ENCODE results near the gene HBZ. TPM values are rescaled to one million over a fixed set of nuclear protein-coding genes. Genes with fewer than 3 reads are reported as not detected.

The HBZ gene
- total RNA-seq, 1 donor from 2014 or later: not detected

DNA sequence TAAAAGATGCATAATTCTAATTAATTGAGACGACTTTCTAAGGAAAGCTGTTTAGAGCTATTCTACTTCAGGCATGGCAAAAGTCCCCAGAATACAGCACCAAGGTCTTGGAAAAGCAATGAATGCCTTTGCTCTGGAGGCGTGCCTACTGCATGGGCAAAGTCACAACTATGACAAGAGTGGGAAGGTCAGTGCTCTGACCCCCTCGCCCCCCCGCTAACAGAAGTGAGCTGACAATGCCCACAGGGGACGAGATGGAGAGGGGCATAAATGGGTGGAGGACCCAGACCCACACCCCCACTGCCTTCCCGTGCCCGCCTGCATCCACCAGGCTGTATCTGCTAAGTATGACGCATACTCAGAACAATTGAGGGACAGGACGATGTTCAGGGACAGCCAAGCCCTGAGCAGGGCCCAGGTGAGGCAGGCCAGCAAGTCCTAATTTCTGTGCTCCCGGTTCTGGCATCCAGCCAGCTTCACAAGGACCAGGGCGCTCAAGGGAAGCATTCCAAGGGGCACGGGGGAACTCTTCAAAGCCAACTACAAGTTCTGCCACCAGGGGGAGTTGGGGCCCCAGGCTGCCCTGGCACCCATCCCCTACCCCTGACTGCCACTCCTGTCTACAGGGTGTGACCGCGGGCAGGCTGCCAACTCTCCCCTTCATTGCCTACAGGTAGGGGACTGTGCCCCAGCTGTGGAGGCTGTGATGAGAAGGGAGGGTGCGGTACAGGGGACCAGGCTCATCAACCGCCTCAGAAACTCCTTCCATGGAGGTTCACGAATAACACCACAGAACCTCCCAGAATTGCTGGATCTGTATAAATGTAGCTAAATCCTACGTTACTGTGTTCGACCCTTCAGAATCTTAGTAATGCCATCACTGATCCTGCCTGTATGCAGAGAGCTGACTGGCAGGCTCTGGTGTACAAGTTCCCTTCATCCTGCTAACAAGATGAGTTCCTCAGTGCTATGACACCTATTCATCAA lies 34.8 kb upstream of the HBZ start:
- intact Hi-C loops (cut with micrococcal nuclease): loop anchor here (1.0 kb wide), 2 partner anchors 64 to 245 kb away; no protein-coding TSS in a partner anchor
- Mint-ChIP-seq H3K4me1 (peaks cover 3% of the 10 kb centered on the region), H3K9me3 (no peaks in the 10 kb centered on the region), H3K27ac (no peak overlapping the region), H3K36me3 (ENCODE audit: low read depth) (peaks cover 36% of the 10 kb centered on the region), H3K4me3 (no peak overlapping the region), H3K27me3 (no peaks in the 10 kb centered on the region)
- DNase-seq: peak; percentile 46
- TF ChIP-seq, protein P1, sequence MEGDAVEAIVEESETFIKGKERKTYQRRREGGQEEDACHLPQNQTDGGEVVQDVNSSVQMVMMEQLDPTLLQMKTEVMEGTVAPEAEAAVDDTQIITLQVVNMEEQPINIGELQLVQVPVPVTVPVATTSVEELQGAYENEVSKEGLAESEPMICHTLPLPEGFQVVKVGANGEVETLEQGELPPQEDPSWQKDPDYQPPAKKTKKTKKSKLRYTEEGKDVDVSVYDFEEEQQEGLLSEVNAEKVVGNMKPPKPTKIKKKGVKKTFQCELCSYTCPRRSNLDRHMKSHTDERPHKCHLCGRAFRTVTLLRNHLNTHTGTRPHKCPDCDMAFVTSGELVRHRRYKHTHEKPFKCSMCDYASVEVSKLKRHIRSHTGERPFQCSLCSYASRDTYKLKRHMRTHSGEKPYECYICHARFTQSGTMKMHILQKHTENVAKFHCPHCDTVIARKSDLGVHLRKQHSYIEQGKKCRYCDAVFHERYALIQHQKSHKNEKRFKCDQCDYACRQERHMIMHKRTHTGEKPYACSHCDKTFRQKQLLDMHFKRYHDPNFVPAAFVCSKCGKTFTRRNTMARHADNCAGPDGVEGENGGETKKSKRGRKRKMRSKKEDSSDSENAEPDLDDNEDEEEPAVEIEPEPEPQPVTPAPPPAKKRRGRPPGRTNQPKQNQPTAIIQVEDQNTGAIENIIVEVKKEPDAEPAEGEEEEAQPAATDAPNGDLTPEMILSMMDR (IDR thresholded peaks at IDR 0.05): no peak
- peak; percentile 93 for ATAC-seq (ENCODE audit: low read depth)
- ChIA-PET POLR2A (no interaction called here), CTCF (interaction anchor here (0.7 to 4.0 kb wide), 8 partner anchors 11 to 244 kb away, joined by 3 to 18 read pairs (median 4); partner anchors contain the start of genes FAM234A and NPRL3)

DNA sequence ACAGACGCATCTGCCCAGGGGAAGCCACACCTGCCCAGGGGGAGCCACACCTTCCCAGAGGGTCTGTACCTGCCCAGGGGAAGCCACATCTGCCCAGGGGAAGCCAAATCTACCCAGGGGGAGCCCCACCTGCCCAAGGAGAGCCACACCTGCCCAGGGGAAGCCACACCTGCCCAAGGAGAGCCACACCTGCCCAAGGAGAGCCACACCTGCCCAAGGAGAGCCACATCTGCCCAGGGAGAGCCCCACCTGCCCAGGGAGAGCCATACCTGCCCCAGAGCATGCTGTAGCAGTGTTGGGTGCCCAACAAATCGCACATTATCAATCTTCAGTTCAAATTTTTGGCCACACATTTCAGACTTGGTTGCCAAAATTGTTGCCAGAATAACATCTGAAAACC lies 33.6 kb upstream of the HBZ start:
- Mint-ChIP-seq H3K9me3 (no peaks in the 10 kb centered on the region), H3K27me3 (no peaks in the 10 kb centered on the region), H3K4me3 (no peak overlapping the region), H3K27ac (no peak overlapping the region), H3K4me1 (peaks cover 3% of the 10 kb centered on the region), H3K36me3 (ENCODE audit: low read depth) (peaks cover 37% of the 10 kb centered on the region)
- CTCF ChIA-PET: interaction anchor here (1.2 to 4.0 kb wide), 5 partner anchors 12 to 243 kb away, joined by 3 to 18 read pairs (median 5); partner anchors contain the start of gene NPRL3
- TF ChIP-seq, protein P1 (IDR thresholded peaks at IDR 0.05): no peak
- no peak for DNase-seq
- intact Hi-C loops (cut with micrococcal nuclease): loop anchor here (1.0 kb wide), 1 partner anchor 62 kb away; no protein-coding TSS in a partner anchor
- no peak for ATAC-seq (ENCODE audit: low read depth)
- POLR2A ChIA-PET: interaction anchor here (0.6 kb wide), 1 partner anchor 65 kb away, joined by 4 read pairs; no protein-coding TSS in a partner anchor

DNA sequence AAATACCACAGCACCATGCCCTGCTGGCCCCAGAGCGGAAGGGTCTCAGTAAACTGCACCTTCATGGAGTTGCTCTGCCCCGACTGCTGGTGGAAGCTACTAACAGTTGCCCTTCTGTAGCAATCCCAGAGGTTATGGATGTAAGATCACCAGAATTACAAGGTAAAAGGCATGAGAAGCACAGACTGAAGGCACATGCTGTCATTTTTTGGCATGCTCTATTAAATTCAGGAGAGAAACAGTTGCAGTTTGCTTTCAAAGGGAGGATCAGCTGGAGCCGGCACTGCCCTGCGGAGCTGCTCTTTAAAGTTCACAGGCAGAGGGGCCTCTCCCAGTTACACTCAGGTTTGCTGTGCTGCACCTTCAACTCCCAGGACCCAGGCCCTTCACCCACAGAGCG lies 33.1 kb upstream of the HBZ start:
- ATAC-seq (ENCODE audit: low read depth): no peak
- H3K9me3 Mint-ChIP-seq: no peaks in the 10 kb centered on the region
- TF ChIP-seq, protein P1 (IDR thresholded peaks at IDR 0.05): no peak
- intact Hi-C loops (cut with micrococcal nuclease): no loop called here
- ChIA-PET POLR2A (interaction anchor here (0.6 kb wide), 1 partner anchor 64 kb away, joined by 4 read pairs; no protein-coding TSS in a partner anchor), CTCF (interaction anchor here (4.0 kb wide), 1 partner anchor 13 kb away, joined by 18 read pairs; no protein-coding TSS in a partner anchor)
- H3K4me3 Mint-ChIP-seq: no peak overlapping the region
- H3K36me3 Mint-ChIP-seq (ENCODE audit: low read depth): peaks cover 37% of the 10 kb centered on the region
- no peak overlapping the region for H3K27ac Mint-ChIP-seq
- H3K27me3 Mint-ChIP-seq: no peaks in the 10 kb centered on the region
- no peak for DNase-seq
- H3K4me1 Mint-ChIP-seq: peaks cover 3% of the 10 kb centered on the region

DNA sequence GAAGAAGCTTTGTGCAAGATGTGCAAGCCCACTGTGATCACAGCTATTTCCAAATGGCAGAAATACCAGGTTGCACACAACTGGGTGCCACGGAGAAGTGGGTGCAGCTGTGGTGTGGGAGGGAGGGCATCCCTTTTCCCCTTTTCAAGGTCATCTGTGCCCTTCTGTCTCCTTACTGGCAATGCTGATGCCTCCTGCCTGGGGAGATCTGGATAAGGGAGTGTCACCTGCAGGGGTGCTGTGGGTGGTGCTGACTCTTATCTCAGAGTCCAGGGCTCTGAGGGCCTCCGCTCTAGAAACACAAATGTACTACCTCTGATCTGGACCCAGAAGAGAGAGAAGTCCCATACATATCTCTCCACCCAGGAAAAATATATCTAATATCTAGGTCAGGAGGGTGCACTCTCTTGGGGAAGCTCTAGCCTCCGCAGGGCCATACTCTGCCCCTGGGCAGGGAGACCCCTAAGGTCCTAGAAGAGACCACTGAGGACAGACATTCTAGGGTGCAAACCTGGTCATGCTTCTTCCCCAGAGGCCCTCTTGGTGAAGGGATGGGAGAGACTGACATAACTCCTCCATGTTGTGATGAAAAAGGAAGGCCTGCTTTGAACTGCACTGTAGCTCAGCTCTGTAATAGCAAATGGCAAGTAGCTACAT lies 32.5 kb upstream of the HBZ start:
- H3K4me1 Mint-ChIP-seq: peaks cover 3% of the 10 kb centered on the region
- DNase-seq (no peak), ATAC-seq (ENCODE audit: low read depth) (no peak)
- TF ChIP-seq, protein P1 (IDR thresholded peaks at IDR 0.05): no peak
- no peak overlapping the region for H3K4me3 Mint-ChIP-seq
- ChIA-PET POLR2A (no interaction called here), CTCF (interaction anchor here (4.0 kb wide), 1 partner anchor 13 kb away, joined by 18 read pairs; no protein-coding TSS in a partner anchor)
- no peaks in the 10 kb centered on the region for H3K27me3 Mint-ChIP-seq
- no peaks in the 10 kb centered on the region for H3K9me3 Mint-ChIP-seq
- H3K36me3 Mint-ChIP-seq (ENCODE audit: low read depth): peaks cover 38% of the 10 kb centered on the region
- intact Hi-C loops (cut with micrococcal nuclease): no loop called here
- no peak overlapping the region for H3K27ac Mint-ChIP-seq

Data from activated B cell treated with CpG ODN at 0.5 μM for 24 hours (primary cell).